ENCODE measurements around the gene ALDH4A1.
A peak's percentile ranks its signal among the peaks of the same experiment; 100 is the strongest.

The ALDH4A1 gene

DNA sequence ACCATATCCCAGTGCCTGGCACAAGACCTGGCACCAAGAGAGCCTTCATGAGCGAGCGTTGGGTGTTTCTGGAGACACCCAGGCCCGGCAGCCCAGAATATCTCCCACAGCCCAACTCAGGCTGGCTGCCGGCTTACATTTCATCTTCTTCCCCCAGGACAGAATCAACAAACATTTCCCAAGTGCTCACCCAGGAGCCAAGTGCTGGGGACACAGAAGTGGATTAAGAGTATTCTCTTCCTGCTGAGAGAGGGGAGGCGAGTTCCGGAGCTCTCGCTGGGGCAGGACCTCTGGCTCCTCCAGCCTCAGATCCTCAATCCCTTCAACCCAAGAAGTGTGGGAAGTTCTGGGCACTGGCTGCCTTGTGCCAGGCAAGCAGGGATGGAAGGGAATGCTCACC lies 30.5 kb upstream of the ALDH4A1 start:
- Mint-ChIP-seq H3K4me3 (no peak overlapping the region), H3K9me3 (no peaks in the 10 kb centered on the region), H3K4me1 (ENCODE audit: low read depth) (peaks cover 48% of the 10 kb centered on the region), H3K36me3 (ENCODE audit: low read depth) (no peaks in the 10 kb centered on the region), H3K27me3 (peaks cover 7% of the 10 kb centered on the region), H3K27ac (no peak overlapping the region)
- intact Hi-C loops (cut with micrococcal nuclease) = no loop called here

DNA sequence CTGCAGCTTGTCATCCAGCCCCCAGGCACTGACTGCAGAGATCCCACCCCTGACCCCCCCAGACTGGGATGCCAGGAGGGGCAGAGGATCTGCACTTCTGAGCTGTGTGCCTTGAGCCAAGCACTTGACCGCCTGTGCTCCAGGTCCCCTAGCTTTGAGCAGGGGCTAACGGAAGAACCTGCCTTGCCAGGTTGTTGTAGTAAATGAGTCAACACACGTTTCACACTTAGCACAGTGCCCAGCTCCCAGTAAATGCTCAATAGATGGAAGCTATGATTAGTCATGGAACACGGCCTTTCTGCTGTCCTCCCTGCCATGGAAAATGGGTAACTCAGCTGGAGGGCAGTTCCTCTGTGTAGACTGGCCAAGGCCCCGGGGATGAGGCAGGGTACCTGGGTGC lies 30.0 kb upstream of the ALDH4A1 start:
- peaks cover 53% of the 10 kb centered on the region for H3K4me1 Mint-ChIP-seq (ENCODE audit: low read depth)
- H3K27me3 Mint-ChIP-seq = peaks cover 7% of the 10 kb centered on the region
- H3K27ac Mint-ChIP-seq = no peak overlapping the region
- intact Hi-C loops (cut with micrococcal nuclease) = no loop called here
- H3K9me3 Mint-ChIP-seq = no peaks in the 10 kb centered on the region
- H3K36me3 Mint-ChIP-seq (ENCODE audit: low read depth) = no peaks in the 10 kb centered on the region
- H3K4me3 Mint-ChIP-seq = no peak overlapping the region

DNA sequence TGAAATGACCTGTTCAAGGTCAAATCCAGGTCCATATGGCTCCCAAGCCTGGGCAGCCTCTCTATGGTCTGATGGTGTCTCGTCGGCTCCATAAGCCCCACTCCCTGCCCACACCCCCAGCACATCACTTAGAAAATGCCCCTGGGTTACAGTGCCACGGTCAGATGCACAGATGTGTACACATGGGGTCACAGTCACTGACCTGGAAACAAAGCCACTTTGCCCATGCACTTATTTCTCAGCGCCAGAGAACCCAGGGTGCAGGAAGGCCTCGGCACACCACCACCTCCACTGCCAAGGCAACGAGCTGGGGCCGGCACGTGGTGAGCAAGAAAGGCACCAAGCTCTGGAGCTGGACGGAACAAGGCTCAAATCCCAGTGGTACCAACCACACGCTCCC lies 29.4 kb upstream of the ALDH4A1 start:
- intact Hi-C loops (cut with micrococcal nuclease) = no loop called here
- Mint-ChIP-seq H3K36me3 (ENCODE audit: low read depth) (no peaks in the 10 kb centered on the region), H3K4me1 (ENCODE audit: low read depth) (peaks cover 55% of the 10 kb centered on the region), H3K4me3 (no peak overlapping the region), H3K27me3 (peaks cover 7% of the 10 kb centered on the region), H3K9me3 (no peaks in the 10 kb centered on the region), H3K27ac (no peak overlapping the region)

DNA sequence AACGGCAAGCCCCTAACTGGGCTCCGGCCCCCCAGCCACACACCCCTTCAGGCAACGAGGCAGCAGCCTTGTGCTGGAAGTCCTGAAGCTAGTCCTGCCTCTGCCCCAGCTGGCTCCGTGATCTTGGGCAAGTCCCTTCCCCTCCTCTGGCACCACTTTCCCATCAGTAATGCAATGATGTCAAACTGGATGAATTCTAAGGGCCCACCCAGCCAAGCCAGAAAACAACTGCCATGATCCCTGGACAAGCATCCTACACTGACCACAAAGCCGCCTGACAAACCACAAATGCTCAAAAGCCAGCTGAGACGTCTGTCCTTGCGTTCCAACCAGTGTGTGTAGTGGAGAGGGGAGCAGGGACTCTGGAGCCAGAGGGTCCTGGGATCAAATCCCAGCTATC lies 27.3 kb upstream of the ALDH4A1 start:
- peaks cover 7% of the 10 kb centered on the region for H3K27me3 Mint-ChIP-seq
- H3K9me3 Mint-ChIP-seq = no peaks in the 10 kb centered on the region
- no peak overlapping the region for H3K4me3 Mint-ChIP-seq
- H3K27ac Mint-ChIP-seq = peak overlapping the region; percentile 45
- H3K4me1 Mint-ChIP-seq (ENCODE audit: low read depth) = peaks cover 74% of the 10 kb centered on the region
- intact Hi-C loops (cut with micrococcal nuclease) = no loop called here
- H3K36me3 Mint-ChIP-seq (ENCODE audit: low read depth) = no peaks in the 10 kb centered on the region

DNA sequence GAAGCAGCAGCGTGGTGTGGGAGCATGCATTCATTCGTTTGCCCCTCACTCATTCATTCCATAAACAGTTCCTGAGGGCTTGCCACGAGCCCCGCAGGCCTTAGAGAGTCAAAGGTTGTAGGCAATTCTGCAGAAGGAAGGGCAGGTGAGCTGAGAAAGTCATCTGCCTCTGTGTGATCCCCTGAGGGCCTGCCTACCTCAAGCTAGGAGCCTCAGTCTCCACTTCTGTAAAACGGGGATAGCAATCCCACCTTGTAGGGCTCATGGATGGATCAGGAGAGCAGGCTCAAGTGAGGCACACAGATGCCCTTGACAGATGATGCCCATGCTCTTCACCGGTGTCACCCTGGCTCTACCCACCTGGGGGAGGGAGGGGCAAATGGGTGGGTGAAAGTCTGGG lies 26.6 kb upstream of the ALDH4A1 start:
- peaks cover 81% of the 10 kb centered on the region for H3K4me1 Mint-ChIP-seq (ENCODE audit: low read depth)
- intact Hi-C loops (cut with micrococcal nuclease) = no loop called here
- no peak overlapping the region for H3K4me3 Mint-ChIP-seq
- H3K9me3 Mint-ChIP-seq = no peaks in the 10 kb centered on the region
- peaks cover 7% of the 10 kb centered on the region for H3K27me3 Mint-ChIP-seq
- H3K27ac Mint-ChIP-seq = no peak overlapping the region
- H3K36me3 Mint-ChIP-seq (ENCODE audit: low read depth) = no peaks in the 10 kb centered on the region

DNA sequence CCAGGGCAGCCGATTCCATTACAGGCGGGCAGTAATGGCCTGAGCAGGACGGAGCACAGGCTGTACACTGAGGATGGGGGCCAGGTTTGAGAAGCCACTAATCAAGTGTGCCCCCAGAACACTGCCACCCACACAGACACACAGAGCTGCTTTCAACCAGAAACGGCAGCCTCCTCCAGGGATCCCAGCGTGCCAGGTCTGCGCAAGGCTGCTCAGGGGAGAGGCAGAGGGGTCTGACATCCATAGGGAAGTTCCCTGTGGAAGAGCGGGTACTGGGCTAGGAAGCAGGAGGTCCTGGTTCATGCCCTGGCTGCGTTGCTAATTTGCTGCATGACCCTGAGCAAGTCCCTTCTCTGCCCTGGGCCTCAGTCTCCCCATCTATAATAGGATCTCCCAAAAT lies 26.1 kb upstream of the ALDH4A1 start:
- no peak overlapping the region for H3K4me3 Mint-ChIP-seq
- H3K4me1 Mint-ChIP-seq (ENCODE audit: low read depth) = peaks cover 87% of the 10 kb centered on the region
- no peaks in the 10 kb centered on the region for H3K9me3 Mint-ChIP-seq
- H3K27me3 Mint-ChIP-seq = peaks cover 10% of the 10 kb centered on the region
- no peaks in the 10 kb centered on the region for H3K36me3 Mint-ChIP-seq (ENCODE audit: low read depth)
- intact Hi-C loops (cut with micrococcal nuclease) = no loop called here
- H3K27ac Mint-ChIP-seq = peak overlapping the region; percentile 83

DNA sequence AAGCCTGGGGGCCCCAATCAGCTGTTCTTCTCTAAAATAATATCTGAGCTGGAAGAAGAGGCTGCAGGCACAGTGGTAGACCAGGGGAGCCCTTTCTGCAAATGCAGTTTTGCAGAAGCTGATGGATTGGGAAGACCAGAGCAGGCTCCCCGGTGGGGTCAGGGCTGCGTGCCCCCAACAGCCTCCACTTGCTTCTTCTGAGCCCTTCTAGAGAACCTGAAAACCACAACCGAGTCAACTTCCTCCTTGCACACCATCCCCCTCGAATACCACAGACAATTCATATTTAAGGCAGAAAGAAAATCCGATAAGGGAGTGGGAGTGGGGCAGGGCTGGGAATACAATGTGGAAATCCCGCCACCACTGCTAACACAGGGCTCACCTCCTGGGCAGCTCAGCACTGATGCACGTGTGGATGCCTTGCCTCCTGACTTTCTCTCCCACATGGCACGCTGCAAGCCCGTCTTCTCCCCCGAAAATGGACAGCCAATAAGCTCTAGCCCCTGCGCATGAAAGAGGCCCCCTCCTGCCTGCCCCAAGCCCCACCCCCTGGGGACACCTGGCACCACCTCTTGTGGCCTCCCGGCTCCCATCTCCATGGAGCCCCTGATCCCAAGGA lies 25.4 kb upstream of the ALDH4A1 start:
- Mint-ChIP-seq H3K9me3 (no peaks in the 10 kb centered on the region), H3K27ac (peak overlapping the region; percentile 83), H3K36me3 (ENCODE audit: low read depth) (no peaks in the 10 kb centered on the region), H3K27me3 (peaks cover 10% of the 10 kb centered on the region), H3K4me3 (peak overlapping the region; percentile 58), H3K4me1 (ENCODE audit: low read depth) (peaks cover 93% of the 10 kb centered on the region)
- intact Hi-C loops (cut with micrococcal nuclease) = no loop called here

DNA sequence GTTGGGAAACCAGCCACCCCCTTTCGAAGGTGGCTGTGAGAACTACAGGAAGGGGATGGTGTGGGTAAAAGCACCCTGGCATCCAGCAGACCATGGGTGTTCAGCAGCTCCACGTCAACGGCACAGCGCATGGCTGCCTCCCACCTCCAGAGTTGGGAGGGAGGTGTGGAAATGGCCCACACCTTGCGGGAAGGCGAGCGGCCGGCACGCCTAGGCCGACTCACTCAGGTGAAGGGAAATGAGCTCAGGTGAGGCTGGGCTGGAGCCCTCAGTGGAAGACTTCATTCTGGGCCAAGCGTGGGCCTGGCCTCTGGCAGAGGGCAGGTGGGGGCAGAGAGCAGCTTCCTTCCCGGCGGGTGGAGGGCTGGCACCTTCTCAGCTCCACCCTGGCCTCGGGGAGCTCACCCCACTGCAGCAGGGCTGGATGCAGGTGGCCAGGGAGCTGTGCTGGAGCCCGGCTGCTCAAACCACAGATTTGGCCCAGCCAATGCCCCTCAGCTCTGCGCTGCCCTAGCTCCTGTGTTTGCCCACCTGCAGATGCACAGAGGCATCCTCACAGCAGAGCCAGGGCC lies 24.8 kb upstream of the ALDH4A1 start:
- H3K36me3 Mint-ChIP-seq (ENCODE audit: low read depth) = no peaks in the 10 kb centered on the region
- peak overlapping the region; percentile 58 for H3K4me3 Mint-ChIP-seq
- peaks cover 10% of the 10 kb centered on the region for H3K27me3 Mint-ChIP-seq
- no peaks in the 10 kb centered on the region for H3K9me3 Mint-ChIP-seq
- peaks cover 96% of the 10 kb centered on the region for H3K4me1 Mint-ChIP-seq (ENCODE audit: low read depth)
- intact Hi-C loops (cut with micrococcal nuclease) = no loop called here
- H3K27ac Mint-ChIP-seq = peak overlapping the region; percentile 83

DNA sequence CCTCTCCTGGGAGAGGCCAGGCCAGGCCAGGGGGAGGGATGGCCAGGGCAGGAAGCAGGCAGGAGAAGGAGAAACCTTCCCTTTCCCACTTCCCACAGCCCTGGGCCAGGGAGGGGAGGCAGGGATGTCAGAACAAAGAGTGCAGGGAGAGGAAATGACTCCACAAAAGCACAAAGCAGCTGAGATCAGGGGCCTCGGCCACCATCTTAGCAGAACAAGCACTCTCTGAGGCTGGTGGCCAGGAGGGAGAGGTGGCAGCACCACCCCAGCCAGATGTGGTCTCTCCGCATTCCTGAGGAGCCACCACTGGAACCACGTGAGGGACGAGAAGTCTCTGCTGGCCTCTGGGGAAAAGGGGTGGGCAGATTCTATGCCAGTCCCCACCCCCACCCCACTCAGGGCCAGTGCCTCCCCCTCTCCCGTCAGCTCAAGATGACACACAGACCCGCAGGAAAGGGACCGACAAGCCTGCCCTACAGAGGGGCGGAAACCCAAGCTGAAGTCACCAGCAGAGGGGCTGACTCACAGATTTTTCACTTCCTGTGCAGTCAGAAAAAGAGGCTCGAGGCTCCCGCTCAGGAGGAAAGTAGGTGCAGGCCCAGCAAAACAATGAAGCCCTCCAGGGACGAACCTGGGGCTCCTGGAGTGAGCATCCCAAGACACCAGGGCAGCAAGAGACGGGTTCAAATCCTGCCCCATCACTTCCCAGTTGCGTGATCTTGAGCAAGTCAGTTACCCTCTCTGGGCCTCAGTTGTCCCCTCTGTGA lies 24.1 kb upstream of the ALDH4A1 start:
- H3K9me3 Mint-ChIP-seq = no peaks in the 10 kb centered on the region
- peaks cover 95% of the 10 kb centered on the region for H3K4me1 Mint-ChIP-seq (ENCODE audit: low read depth)
- H3K27ac Mint-ChIP-seq = peak overlapping the region; percentile 83
- intact Hi-C loops (cut with micrococcal nuclease) = no loop called here
- H3K27me3 Mint-ChIP-seq = peaks cover 8% of the 10 kb centered on the region
- H3K36me3 Mint-ChIP-seq (ENCODE audit: low read depth) = no peaks in the 10 kb centered on the region
- H3K4me3 Mint-ChIP-seq = peak overlapping the region; percentile 58

DNA sequence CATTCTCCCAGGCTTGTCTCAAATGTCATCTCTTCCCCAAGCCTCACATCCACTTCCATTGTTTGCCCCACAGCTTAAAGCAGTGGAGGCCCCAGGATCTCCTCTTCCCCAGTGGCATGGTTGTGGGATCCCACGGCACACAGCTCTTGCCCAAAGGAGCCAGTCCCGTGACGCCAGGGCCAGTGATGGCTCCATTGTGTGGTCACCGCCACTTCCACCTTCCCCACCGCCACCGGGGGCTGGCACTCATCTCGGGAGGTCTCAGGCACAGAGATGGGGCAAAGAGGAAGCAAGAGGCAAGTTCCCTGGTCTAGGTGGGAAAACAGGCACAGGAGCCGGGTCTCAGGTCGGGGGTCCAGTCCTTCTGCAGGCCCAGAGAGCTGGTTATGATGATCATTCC lies 22.9 kb upstream of the ALDH4A1 start:
- H3K4me1 Mint-ChIP-seq (ENCODE audit: low read depth) = peaks cover 86% of the 10 kb centered on the region
- H3K36me3 Mint-ChIP-seq (ENCODE audit: low read depth) = no peaks in the 10 kb centered on the region
- H3K27ac Mint-ChIP-seq = peak overlapping the region; percentile 20
- H3K9me3 Mint-ChIP-seq = no peaks in the 10 kb centered on the region
- H3K27me3 Mint-ChIP-seq = peaks cover 8% of the 10 kb centered on the region
- intact Hi-C loops (cut with micrococcal nuclease) = no loop called here
- no peak overlapping the region for H3K4me3 Mint-ChIP-seq

DNA sequence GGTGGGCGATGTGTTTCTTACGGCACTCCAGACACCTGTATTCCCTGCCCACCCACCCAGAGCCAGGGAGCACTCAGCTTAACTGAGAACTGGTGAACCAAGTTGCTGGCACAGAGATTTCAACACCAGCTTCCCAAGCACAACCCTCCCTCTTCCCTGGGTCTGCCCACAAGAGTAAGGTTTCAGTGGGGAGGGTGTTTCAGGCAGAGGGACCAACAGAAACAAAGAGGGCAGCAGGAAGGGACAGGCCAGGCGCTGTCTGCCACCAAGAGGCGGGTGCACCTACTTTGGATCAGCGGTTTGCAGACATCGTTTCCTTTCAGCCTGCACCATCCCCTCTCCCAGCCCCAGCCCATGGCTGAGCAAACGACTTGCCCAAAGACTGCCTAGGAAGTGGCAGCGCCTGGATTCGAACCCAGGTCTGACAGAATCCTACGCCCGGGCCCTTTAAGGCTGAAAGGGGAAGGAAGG lies 21.9 kb upstream of the ALDH4A1 start:
- H3K36me3 Mint-ChIP-seq (ENCODE audit: low read depth) = peaks cover 5% of the 10 kb centered on the region
- peaks cover 8% of the 10 kb centered on the region for H3K27me3 Mint-ChIP-seq
- no peaks in the 10 kb centered on the region for H3K9me3 Mint-ChIP-seq
- intact Hi-C loops (cut with micrococcal nuclease) = no loop called here
- H3K27ac Mint-ChIP-seq = no peak overlapping the region
- H3K4me3 Mint-ChIP-seq = peak overlapping the region; percentile 26
- H3K4me1 Mint-ChIP-seq (ENCODE audit: low read depth) = peaks cover 78% of the 10 kb centered on the region

DNA sequence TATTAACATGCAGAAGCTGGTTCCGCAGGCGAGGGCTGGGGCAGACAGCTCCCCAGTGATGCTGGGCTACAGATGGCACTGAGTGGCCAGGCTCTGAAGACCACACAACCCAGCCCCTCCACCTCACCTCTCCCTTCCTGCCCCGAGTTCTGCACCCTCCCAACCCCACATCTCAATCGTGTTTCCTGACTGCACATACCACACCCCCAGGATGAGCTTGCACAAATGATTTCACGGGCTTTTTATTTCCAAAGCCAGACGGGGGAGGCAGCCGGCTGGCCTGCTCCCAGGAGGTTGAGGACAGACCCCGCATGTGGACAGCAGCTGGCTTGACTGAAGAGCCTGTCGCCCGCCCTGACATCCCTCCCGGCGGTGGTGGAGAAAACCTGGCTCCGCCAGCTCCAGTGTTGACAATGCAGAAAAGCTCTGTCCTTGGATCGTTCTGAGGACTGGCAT lies 21.4 kb upstream of the ALDH4A1 start:
- Mint-ChIP-seq H3K4me1 (ENCODE audit: low read depth) (peaks cover 76% of the 10 kb centered on the region), H3K9me3 (no peaks in the 10 kb centered on the region), H3K36me3 (ENCODE audit: low read depth) (peaks cover 10% of the 10 kb centered on the region), H3K4me3 (peak overlapping the region; percentile 26), H3K27ac (no peak overlapping the region), H3K27me3 (peaks cover 5% of the 10 kb centered on the region)
- intact Hi-C loops (cut with micrococcal nuclease) = no loop called here

DNA sequence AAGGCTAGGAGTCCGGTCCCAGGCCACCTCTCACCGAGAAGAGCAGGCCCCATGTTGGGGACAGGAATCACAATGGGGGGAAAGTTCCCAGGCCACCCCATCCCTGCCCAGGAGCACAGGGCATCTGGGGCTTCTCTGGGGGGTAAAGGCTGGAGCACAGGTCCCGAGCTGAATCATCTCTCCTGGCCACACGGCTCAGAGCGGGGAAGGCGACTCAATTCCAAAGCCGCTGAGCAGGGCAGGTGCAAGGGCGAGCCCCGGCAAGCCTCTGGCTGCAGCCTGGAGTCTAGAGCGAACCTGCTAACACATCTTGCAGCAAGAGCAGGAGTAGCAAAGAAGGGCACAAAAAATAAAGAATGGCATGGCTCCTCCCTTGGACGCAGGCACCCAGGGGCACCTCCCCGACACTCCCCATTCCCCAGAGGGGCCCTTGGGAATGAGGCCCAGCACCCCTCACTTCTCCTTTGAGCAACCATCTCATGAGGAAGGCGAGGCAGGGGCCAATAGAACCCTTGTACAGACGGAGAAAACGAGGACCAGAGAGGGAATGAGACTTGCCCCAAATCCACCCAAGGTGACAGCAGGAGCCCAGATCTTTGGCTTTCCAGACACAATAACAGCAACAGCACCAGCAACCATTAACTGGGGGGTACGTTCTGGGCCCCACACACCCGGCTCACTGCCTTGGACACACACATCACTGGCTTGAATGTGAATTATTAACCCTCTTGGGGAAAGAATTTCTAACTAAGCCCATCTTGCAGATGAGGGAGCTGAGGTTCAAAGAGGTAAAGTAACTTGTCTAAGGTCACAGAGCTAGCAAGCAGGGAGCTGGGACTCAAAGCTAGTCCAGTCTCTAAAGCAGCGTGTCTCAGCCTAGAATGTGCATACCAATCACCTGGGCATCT lies 20.7 kb upstream of the ALDH4A1 start:
- Mint-ChIP-seq H3K9me3 (no peaks in the 10 kb centered on the region), H3K4me1 (ENCODE audit: low read depth) (peaks cover 69% of the 10 kb centered on the region), H3K36me3 (ENCODE audit: low read depth) (peaks cover 16% of the 10 kb centered on the region), H3K27ac (no peak overlapping the region), H3K4me3 (no peak overlapping the region), H3K27me3 (peaks cover 3% of the 10 kb centered on the region)
- intact Hi-C loops (cut with micrococcal nuclease) = no loop called here
